GM12892 (cell line): ENCODE results near the gene TESK2.

ENCODE experiments used
- POLR2A ChIP-seq: IDR thresholded peaks from 2 replicates; pipeline ENCODE4 v1.6.1; 2011; ENCODE audit warnings: low read depth, low read length, control low read depth
- TAF1 ChIP-seq: IDR thresholded peaks from 2 replicates; pipeline ENCODE4 v1.6.1; 2011; ENCODE audit warnings: low read depth, mild to moderate bottlenecking, control low read depth, low read length, borderline replicate concordance

GRCh38 chr1:45492691-45493090 is 1.7 kb upstream of the TESK2 start:
- TF ChIP-seq POLR2A (no peak), TAF1 (no peak)
